CD8-positive, alpha-beta memory T cell (primary cell): ENCODE results near the gene SCAND1. TPM values are rescaled to one million over a fixed set of nuclear protein-coding genes. Genes with fewer than 3 reads are reported as not detected.
A peak's percentile ranks its signal among the peaks of the same experiment; 100 is the strongest.
"Not testable (repeated sequence)": the region's sequence is repeated elsewhere in the genome, so short reads cannot be mapped to it uniquely, and the experiment has no call there.

Experiments used
- CTCF ChIA-PET: fragments of 350-600 bp; sonication (Branson Sonifier 250); formaldehyde crosslinking; loops from one replicate; lab custom pipeline; 2021; ENCODE audit warnings: antibody characterized with exemption; lab: Charles Lee
- POLR2A ChIA-PET: fragments of 350-600 bp; sonication (Branson Sonifier 250); formaldehyde crosslinking; loops from one replicate; lab custom pipeline; 2021; ENCODE audit warnings: antibody characterized with exemption; lab: Charles Lee
- DNase-seq, 5 donors: peaks; one replicate each; pipeline versions ENCODE4 v3.0.0 to v3.0.0-alpha.2; 2020 to 2022; ENCODE audit warnings: mixed read lengths in 1 of 5
- H3K27ac ChIP-seq: one replicate; pipeline ENCODE4 v1.7.0; 2013; ENCODE audit warnings: low read depth, mild to moderate bottlenecking, low read length, moderate library complexity
- H3K27me3 ChIP-seq: 2 replicates; pipeline ENCODE4 v1.7.0; 2013; ENCODE audit warnings: low read length, mild to moderate bottlenecking; ENCODE audit not compliant: insufficient read depth, poor library complexity, severe bottlenecking
- H3K36me3 ChIP-seq: 2 replicates; pipeline ENCODE4 v1.7.0; 2013; ENCODE audit warnings: mild to moderate bottlenecking, low read length, moderate library complexity; ENCODE audit not compliant: insufficient read depth
- H3K4me1 ChIP-seq: 2 replicates; pipeline ENCODE4 v1.7.0; 2013; ENCODE audit warnings: mild to moderate bottlenecking, low read length, moderate library complexity; ENCODE audit not compliant: insufficient read depth
- H3K4me3 ChIP-seq: 2 replicates; pipeline ENCODE4 v1.7.0; 2013; ENCODE audit warnings: mild to moderate bottlenecking, low read length
- H3K9me3 ChIP-seq: 2 replicates; pipeline ENCODE4 v1.7.0; 2013; ENCODE audit warnings: mild to moderate bottlenecking, low read length
- H3K27ac Mint-ChIP-seq, 8 donors: one replicate each; pipeline ENCODE4 v1.8.0; 2020 to 2021; ENCODE audit warnings: mixed read lengths in 8 of 8, mild to moderate bottlenecking in 6 of 8, inconsistent platforms in 3 of 8, moderate library complexity in 3 of 8
- H3K27me3 Mint-ChIP-seq, 2 donors: one replicate each; pipeline ENCODE4 v1.8.0; 2020 to 2021; ENCODE audit warnings: mixed read lengths in 2 of 2, mild to moderate bottlenecking in 1 of 2, moderate library complexity in 1 of 2
- H3K36me3 Mint-ChIP-seq, 3 donors: one replicate each; pipeline ENCODE4 v1.8.0; 2020 to 2021; ENCODE audit warnings: mixed read lengths in 3 of 3, inconsistent platforms in 1 of 3, mild to moderate bottlenecking in 1 of 3
- H3K4me1 Mint-ChIP-seq, 3 donors: one replicate each; pipeline ENCODE4 v1.8.0; 2020 to 2021; ENCODE audit warnings: mixed read lengths in 3 of 3, inconsistent platforms in 1 of 3, mild to moderate bottlenecking in 1 of 3
- H3K4me3 Mint-ChIP-seq, 7 donors: one replicate each; pipeline ENCODE4 v1.8.0; 2020 to 2021; ENCODE audit warnings: mixed read lengths in 7 of 7, mild to moderate bottlenecking in 6 of 7, moderate library complexity in 4 of 7, inconsistent platforms in 2 of 7
- H3K9me3 Mint-ChIP-seq, 5 donors: one replicate each; pipeline ENCODE4 v1.8.0; 2020 to 2022; ENCODE audit warnings: mixed read lengths in 5 of 5, mild to moderate bottlenecking in 3 of 5, moderate library complexity in 2 of 5, inconsistent platforms in 1 of 5
- polyA plus RNA-seq: library from polyadenylated mRNA; unstranded; fragments of 300-500 nt; fragmentation: Illumina TruSeq; gene quantifications from one replicate; pipeline ENCODE4 v1.2.3, GENCODE V29; 2021
- total RNA-seq, 2 experiments: library from RNA; stranded (reverse); gene quantifications; one replicate each; pipeline ENCODE4 v1.2.3, GENCODE V29; 2021

SCAND1 gene
- total RNA-seq (10 to 100 TPM; 50.8 to 55.8 TPM), polyA plus RNA-seq (177 TPM)

DNA sequence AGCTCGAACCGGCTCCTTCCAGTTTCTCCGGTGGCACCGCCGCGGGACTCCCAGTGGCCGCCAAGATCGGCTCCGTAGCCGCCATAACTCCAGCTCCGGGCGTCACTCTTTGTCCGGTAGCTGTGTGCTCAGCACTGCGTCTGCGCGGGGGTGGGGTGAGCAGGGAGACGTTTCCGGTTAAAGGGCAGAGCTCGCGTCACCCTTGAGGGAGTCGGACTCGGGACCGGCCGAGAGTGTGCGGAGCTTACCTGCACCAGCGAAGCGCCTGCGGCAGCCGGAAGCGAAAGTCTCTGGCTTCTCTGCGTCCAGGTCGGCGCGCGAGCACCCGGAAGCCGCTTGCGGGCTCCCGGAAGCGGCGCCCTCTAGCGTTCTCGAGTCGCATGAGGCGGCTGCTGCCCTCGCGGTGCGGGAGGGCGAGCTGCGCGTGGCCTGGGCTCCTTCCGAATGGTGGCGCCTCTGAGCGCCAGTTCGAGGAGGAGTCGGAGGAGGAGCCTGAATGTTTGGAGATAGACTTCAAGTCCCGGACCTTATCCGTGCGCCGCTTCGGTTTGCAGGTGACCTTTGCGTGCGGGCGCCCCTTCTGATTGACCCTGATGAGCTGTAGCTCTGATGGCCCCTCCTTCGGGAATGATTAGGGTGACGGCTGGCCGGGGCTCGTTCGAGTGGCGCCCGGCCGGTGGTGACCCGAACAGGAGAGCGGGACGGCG lies at the start of gene SCAND1:
TSS of gene SCAND1 (minus strand) at position 303 of the 707 bp plus-strand sequence. CDS start at position 85, 218 bp downstream.
- Mint-ChIP-seq H3K4me3 (peak within 1 kb of the TSS; percentile 97 to 100 (median 99)), H3K27ac (peak within 1 kb of the TSS; percentile 94 to 100 (median 100)), H3K36me3 (peaks cover 0 to 14% (median 0%) of the 10 kb centered on the region in 3 donors), H3K4me1 (peaks cover 15 to 37% (median 26%) of the 10 kb centered on the region in 3 donors), H3K27me3 (peaks cover 0 to 3% of the 10 kb centered on the region in 2 donors), H3K9me3 (no peaks in the 10 kb centered on the region)
- DNase-seq, result peak; percentile 94 to 99 (median 97)
- no peaks in the 10 kb centered on the region for H3K9me3 ChIP-seq
- no peaks in the 10 kb centered on the region for H3K36me3 ChIP-seq
- no peaks in the 10 kb centered on the region for H3K27me3 ChIP-seq
- ChIA-PET CTCF (interaction anchor here (0.6 to 2.5 kb wide), 42 partner anchors 8 to 1961 kb away, joined by 3 to 18 read pairs (median 3); partner anchors contain the start of genes CEP250, CNBD2, CPNE1 and DYNLRB1), POLR2A (interaction anchor here (0.5 to 2.7 kb wide), 28 partner anchors 8 to 1842 kb away, joined by 3 to 40 read pairs (median 4); partner anchors contain the start of genes CPNE1, EIF2S2, EIF6 and ERGIC3)
- peaks cover 27% of the 10 kb centered on the region for H3K4me1 ChIP-seq
- peak within 1 kb of the TSS; percentile 83 for H3K4me3 ChIP-seq
- H3K27ac ChIP-seq, result peak within 1 kb of the TSS; percentile 97

DNA sequence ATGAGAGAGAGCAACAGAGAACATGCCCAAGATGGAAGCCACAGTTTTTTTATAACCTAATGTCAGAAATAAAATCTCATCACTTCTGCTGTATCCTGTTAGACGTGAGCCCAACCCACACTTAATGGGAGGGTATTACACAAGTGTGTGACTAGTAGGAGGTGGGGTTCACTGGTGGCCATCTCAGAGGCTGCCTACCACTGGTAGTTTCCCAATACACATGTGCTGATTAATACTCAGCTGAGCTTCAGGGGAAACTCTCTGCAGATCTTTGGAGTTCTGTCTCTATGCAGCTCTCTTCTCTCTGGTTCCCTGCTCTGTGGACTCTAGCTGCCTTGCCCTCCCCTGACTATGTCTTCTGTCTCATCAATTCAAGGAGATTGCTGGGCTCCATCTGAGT lies 49.7 kb upstream of the SCAND1 start:
- H3K4me1 ChIP-seq, result no peaks in the 10 kb centered on the region
- peaks cover 7 to 21% (median 15%) of the 10 kb centered on the region in 5 donors for H3K9me3 Mint-ChIP-seq

DNA sequence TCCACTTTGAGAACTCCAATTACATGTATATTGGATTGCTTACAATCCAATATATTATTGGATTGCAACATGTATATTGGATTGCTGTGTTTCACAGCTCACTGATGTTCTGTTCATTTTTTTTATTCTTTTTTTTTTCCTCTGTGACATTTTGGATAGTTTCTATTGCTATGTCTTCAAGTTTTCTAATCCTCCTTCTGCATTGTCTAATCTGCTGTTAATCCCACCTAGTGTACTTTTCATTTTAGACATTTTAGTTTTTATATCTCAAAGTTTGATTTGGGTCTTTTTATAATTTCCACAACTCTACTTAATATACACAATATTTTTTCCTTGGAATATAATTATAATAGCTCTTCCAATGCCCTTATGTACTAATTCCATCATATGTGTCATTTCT lies 48.6 kb upstream of the SCAND1 start:
- Mint-ChIP-seq H3K27ac (no peak overlapping the region), H3K9me3 (peaks cover 7 to 21% (median 15%) of the 10 kb centered on the region in 5 donors), H3K36me3 (peaks cover 0 to 15% (median 0%) of the 10 kb centered on the region in 3 donors), H3K4me1 (no peaks in the 10 kb centered on the region), H3K4me3 (no peak overlapping the region), H3K27me3 (peaks cover 10 to 31% of the 10 kb centered on the region in 2 donors)
- POLR2A ChIA-PET, result no interaction called here
- H3K27me3 ChIP-seq, result no peaks in the 10 kb centered on the region
- CTCF ChIA-PET, result interaction anchor here (1.2 to 2.1 kb wide), 2 partner anchors 8 to 136 kb away, joined by 3 to 10 read pairs; no protein-coding TSS in a partner anchor
- H3K4me1 ChIP-seq, result no peaks in the 10 kb centered on the region
- no peaks in the 10 kb centered on the region for H3K9me3 ChIP-seq
- H3K27ac ChIP-seq, result no peak overlapping the region
- no peak for DNase-seq
- H3K4me3 ChIP-seq, result no peak overlapping the region
- H3K36me3 ChIP-seq, result no peaks in the 10 kb centered on the region

More for the DNA sequence above, 49.7 kb upstream of the SCAND1 start:
- Mint-ChIP-seq H3K4me1 (no peaks in the 10 kb centered on the region), H3K4me3 (no peak overlapping the region), H3K27me3 (peaks cover 10 to 35% of the 10 kb centered on the region in 2 donors), H3K36me3 (peaks cover 0 to 15% (median 0%) of the 10 kb centered on the region in 3 donors), H3K27ac (no peak overlapping the region)
- Histone ChIP-seq H3K9me3 (no peaks in the 10 kb centered on the region), H3K27ac (no peak overlapping the region), H3K36me3 (no peaks in the 10 kb centered on the region), H3K4me3 (no peak overlapping the region), H3K27me3 (no peaks in the 10 kb centered on the region)
- POLR2A ChIA-PET, result no interaction called here
- DNase-seq, result no peak
- CTCF ChIA-PET, result interaction anchor here (1.2 to 2.1 kb wide), 2 partner anchors 13 to 134 kb away, joined by 5 to 10 read pairs; no protein-coding TSS in a partner anchor

- H3K27me3 ChIP-seq, H3K4me1 ChIP-seq, POLR2A ChIA-PET, H3K4me3 ChIP-seq, CTCF ChIA-PET, H3K4me1 Mint-ChIP-seq, H3K36me3 ChIP-seq, H3K9me3 ChIP-seq, DNase-seq, H3K27ac ChIP-seq, H3K4me3 Mint-ChIP-seq, H3K27ac Mint-ChIP-seq: not testable (repeated sequence)
- Mint-ChIP-seq H3K27me3 (peaks cover 10 to 23% of the 10 kb centered on the region in 2 donors), H3K36me3 (peaks cover 0 to 15% (median 0%) of the 10 kb centered on the region in 3 donors), H3K9me3 (peaks cover 7 to 21% (median 15%) of the 10 kb centered on the region in 5 donors)
Observed at GRCh38 chr20:36001331-36001730, 47.0 kb upstream of the SCAND1 start.

DNA sequence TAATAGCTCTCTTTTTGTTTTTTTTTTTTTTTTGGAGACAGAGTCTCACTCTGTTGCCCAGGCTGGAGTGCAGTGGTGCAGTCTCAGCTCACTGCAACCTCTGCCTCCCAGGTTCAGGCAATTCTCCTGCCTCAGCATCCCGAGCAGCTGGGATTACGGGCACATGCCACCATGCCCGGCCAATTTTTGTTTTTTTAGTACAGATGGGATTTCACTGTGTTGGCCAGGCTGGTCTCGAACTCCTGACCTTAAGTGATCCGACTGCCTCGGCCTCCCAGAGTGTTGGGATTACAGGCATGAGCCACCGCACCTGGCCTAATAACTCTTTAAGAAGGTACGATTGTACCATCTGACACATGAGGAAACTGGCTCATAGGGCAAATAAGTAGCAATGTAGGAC lies 42.2 kb upstream of the SCAND1 start:
- H3K4me1 ChIP-seq, H3K4me3 ChIP-seq, H3K4me3 Mint-ChIP-seq, DNase-seq, H3K9me3 Mint-ChIP-seq, H3K27me3 Mint-ChIP-seq, H3K4me1 Mint-ChIP-seq, H3K27ac ChIP-seq, H3K27ac Mint-ChIP-seq, H3K9me3 ChIP-seq, H3K36me3 Mint-ChIP-seq, POLR2A ChIA-PET, H3K27me3 ChIP-seq, H3K36me3 ChIP-seq: not testable (repeated sequence)
- CTCF ChIA-PET, result interaction anchor here (4.6 kb wide), 1 partner anchor 142 kb away, joined by 35 read pairs; no protein-coding TSS in a partner anchor

DNA sequence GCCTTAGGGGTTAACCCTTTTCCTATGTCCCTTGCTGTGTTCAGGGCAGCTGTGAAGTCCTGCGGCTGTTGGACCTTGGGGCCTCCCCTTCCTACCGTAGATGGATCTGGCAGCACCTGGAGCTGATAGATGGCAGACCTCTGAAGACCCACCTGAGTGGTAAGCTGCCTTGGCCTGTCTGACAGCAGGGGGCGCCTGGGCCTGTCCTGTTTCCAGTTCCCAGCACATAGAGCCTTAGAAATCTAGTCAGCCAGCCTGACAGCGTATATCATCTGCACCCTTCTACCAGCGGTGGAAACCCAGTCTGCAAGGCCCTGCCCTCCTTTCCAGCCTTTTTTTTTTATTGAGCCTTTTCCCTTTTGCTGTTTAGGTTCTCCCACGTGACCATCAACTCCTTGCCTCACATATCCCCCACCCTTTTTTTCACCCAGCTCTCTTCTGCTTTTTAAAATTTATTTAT lies 40.7 kb upstream of the SCAND1 start:
- ChIA-PET POLR2A (interaction anchor here (0.9 kb wide), 1 partner anchor 144 kb away, joined by 4 read pairs; no protein-coding TSS in a partner anchor), CTCF (interaction anchor here (0.7 to 6.4 kb wide), 14 partner anchors 8 to 207 kb away, joined by 3 to 193 read pairs (median 4); no protein-coding TSS in a partner anchor)
- Histone ChIP-seq H3K27ac (no peak overlapping the region), H3K4me3 (no peak overlapping the region), H3K36me3 (no peaks in the 10 kb centered on the region), H3K9me3 (no peaks in the 10 kb centered on the region), H3K27me3 (no peaks in the 10 kb centered on the region), H3K4me1 (no peaks in the 10 kb centered on the region)
- Mint-ChIP-seq H3K27me3 (peaks cover 0 to 6% of the 10 kb centered on the region in 2 donors), H3K4me3 (no peak overlapping the region), H3K36me3 (no peaks in the 10 kb centered on the region), H3K9me3 (no peaks in the 10 kb centered on the region), H3K27ac (peak overlapping the region in 3 of 8 donors; percentile 39 to 88 (median 60)), H3K4me1 (peaks cover 5 to 10% (median 7%) of the 10 kb centered on the region in 3 donors)
- peak; percentile 59 to 87 (median 66) for DNase-seq

DNA sequence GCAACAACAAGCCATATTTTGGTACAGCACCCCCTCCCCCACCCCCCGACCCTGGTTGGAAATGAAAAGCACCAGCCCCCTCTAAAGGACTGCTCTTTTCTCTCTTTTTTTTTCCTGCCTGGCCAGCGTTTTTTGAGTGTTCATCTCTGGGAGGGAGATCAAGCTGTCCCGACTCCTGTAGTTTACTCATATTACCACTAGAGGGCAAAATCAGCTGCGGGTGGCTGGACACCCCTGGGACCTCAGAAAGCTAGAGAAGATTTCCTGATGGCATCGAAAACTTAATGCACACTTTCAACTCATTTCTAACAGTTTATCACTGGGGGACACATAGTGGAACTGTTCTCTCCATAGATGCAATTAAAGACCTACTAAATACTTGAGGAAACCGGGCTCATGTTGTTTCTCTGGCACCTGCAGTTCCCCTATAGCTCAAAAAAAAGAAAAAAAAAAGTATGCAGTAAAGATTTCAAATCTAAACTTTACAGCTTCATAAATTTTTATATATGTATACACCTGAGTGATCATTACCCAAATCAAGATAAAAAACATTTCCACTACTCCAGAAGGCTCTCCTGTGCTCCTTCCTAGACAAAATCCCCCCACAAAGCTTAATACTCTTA lies 38.5 kb upstream of the SCAND1 start:
- CTCF ChIA-PET, result interaction anchor here (0.6 to 6.4 kb wide), 36 partner anchors 13 to 447 kb away, joined by 3 to 193 read pairs (median 4); partner anchors contain the start of gene SCAND1
- peaks cover 5% of the 10 kb centered on the region for H3K27me3 ChIP-seq
- H3K4me3 ChIP-seq, result no peak overlapping the region
- peak overlapping the region in 3 of 8 donors; percentile 9 to 44 (median 9) for H3K27ac Mint-ChIP-seq
- H3K4me1 ChIP-seq, result no peaks in the 10 kb centered on the region
- no peak overlapping the region for H3K27ac ChIP-seq
- POLR2A ChIA-PET, result interaction anchor here (0.6 kb wide), 1 partner anchor 95 kb away, joined by 3 read pairs; no protein-coding TSS in a partner anchor
- H3K4me1 Mint-ChIP-seq, result peaks cover 5 to 10% (median 7%) of the 10 kb centered on the region in 3 donors
- H3K27me3 Mint-ChIP-seq, result peaks cover 1 to 13% of the 10 kb centered on the region in 2 donors
- H3K9me3 Mint-ChIP-seq, result no peaks in the 10 kb centered on the region
- no peaks in the 10 kb centered on the region for H3K36me3 Mint-ChIP-seq
- no peaks in the 10 kb centered on the region for H3K36me3 ChIP-seq
- H3K4me3 Mint-ChIP-seq, result peak overlapping the region in 2 of 7 donors; percentile 4 to 29
- H3K9me3 ChIP-seq, result no peaks in the 10 kb centered on the region
- peak in 4 of 5 donors; percentile 12 to 64 (median 56) for DNase-seq
